HG03135 (cell line): ENCODE measurements around the gene PVALEF.

Experiments used
- ATAC-seq: cut with Tn5 transposase; IDR thresholded peaks from one replicate; pipeline ENCODE4 v1.9.1; 2021; ENCODE audit warnings: mild to moderate bottlenecking, moderate library complexity; ENCODE audit not compliant: unreplicated experiment

Gene PVALEF

GRCh38 chr17:81165246-81166032, at the start of gene PVALEF:
Gene PVALEF (plus strand): TSS chr17:81165507. CDS start chr17:81181227, 15,720 bp downstream.
- no peak for ATAC-seq

- ATAC-seq: no peak
Observed at GRCh38 chr17:81115749-81116464, 49.4 kb upstream of the PVALEF start.

- ATAC-seq: no peak
Observed at GRCh38 chr17:81116704-81117103, 48.6 kb upstream of the PVALEF start.

- ATAC-seq: no peak
Observed at GRCh38 chr17:81117672-81118198, 47.6 kb upstream of the PVALEF start.

GRCh38 chr17:81118308-81119221, 46.7 kb upstream of the PVALEF start:
- ATAC-seq: no peak

GRCh38 chr17:81119223-81120148, 45.8 kb upstream of the PVALEF start:
- no peak for ATAC-seq

GRCh38 chr17:81120149-81120484, 45.2 kb upstream of the PVALEF start:
- ATAC-seq: no peak

- ATAC-seq: no peak
Observed at GRCh38 chr17:81120695-81121621, 44.3 kb upstream of the PVALEF start.

GRCh38 chr17:81121841-81122733, 43.2 kb upstream of the PVALEF start:
- no peak for ATAC-seq

- no peak for ATAC-seq
Observed at GRCh38 chr17:81123052-81124048, 42.0 kb upstream of the PVALEF start.

- ATAC-seq: no peak
Observed at GRCh38 chr17:81124377-81124776, 40.9 kb upstream of the PVALEF start.

- ATAC-seq: no peak
Observed at GRCh38 chr17:81125573-81126081, 39.7 kb upstream of the PVALEF start.

- no peak for ATAC-seq
Observed at GRCh38 chr17:81126281-81127132, 38.8 kb upstream of the PVALEF start.

GRCh38 chr17:81127133-81127455, 38.2 kb upstream of the PVALEF start:
- no peak for ATAC-seq

GRCh38 chr17:81127526-81128177, 37.7 kb upstream of the PVALEF start:
- no peak for ATAC-seq
